ENCODE results near the gene SMURF2.
A peak's percentile ranks its signal among the peaks of the same experiment; 100 is the strongest.

Gene SMURF2

DNA sequence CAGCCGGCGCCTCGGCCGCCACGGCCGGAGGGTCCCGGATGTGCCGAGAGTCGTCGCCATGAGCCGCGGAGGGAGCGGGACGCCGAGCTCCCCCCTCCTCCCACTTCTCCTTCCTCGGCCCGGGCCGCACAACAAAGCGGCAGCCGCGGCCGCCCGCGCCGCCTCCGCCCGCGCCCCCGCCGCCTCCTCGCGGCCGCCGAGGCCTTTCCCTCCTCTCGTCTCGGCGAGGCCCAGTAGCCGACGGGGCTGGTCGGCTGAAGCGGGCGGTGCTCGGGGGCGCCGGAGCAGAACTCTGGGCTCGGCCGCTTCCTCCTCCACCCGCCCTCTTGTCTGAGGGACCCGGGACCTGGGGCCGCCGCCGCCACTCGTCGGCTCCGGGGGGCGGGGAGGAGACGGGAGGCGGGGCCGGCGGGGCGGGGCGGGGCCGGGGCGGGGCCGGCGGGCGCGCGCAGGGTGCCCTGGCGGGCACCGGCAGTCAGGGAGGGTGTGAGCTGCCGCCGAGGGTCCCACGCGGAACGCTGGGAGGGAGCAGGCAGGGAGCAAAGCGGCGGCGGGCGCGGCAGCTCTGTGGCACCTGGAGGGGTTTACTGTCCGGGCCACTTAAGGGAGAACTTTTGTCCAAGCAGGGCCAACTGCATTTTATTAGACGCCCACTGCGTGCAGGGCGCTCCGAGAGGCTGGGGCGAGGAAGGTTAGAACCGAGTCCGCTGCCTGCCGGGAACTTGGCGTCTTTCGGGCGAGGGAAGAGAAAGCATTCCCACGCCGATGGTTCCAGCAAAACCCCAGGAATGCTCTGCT lies at the start of gene SMURF2:
SMURF2 (minus strand) TSS at position 332 of the 798 bp plus-strand sequence. CDS start 427 bp downstream, outside the sequence.
- TF ChIP-seq ZNF274 (IDR thresholded peaks at IDR 0.05; ENCODE audit: low read depth, low read length) = no peak
- peak within 1 kb of the TSS; percentile 88 for H3K4me3 ChIP-seq (ENCODE audit: low read length)

DNA sequence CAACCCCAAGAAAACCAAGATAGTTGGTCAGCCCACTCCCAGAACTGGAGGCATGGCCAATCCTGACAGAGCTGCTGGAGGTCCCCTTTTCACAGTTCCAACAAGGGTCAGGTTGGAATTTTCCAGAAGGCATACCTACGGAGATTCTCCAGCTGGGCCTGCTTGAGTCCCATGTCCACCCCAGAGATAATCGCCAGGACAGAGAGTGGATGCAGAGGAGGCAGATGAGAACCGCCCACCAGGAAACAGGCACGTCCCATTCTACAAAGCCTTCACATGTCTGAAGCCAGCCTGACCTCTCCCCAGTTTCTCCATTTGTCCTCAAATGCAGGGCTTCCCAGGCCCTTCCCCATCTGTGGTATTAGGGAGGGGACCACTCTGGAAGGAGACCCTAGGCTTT lies 47.4 kb upstream of the SMURF2 start:
- H3K4me3 ChIP-seq (ENCODE audit: low read length) = no peak overlapping the region
- TF ChIP-seq ZNF274 (IDR thresholded peaks at IDR 0.05; ENCODE audit: low read depth, low read length) = no peak

DNA sequence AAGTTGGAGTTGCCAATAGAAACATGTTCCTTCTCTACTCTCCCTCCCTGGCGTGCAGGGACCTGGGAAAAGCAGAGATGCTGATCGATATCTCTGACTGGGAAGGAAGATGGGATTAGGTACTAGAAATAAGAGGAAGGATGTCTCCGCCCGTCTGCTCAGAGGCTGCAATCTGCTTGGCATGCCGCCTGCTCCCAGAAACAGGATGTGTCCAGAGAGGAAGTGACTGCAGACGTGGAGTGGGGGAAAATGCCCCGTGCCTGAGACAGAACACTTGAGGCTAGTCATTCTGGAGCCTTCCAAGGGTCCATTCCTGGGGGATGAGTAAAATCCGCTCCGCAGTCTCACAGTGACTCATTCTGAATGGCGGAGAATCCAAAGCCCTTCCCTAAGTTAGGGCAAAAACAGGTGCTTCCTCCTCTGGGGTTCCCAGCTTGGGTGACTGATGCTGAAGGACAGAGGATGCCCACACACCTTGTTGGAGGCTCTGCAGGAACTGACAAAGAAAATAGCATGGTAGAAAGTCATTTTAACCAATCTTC lies 45.0 kb upstream of the SMURF2 start:
- no peak overlapping the region for H3K4me3 ChIP-seq (ENCODE audit: low read length)
- TF ChIP-seq ZNF274 (IDR thresholded peaks at IDR 0.05; ENCODE audit: low read depth, low read length) = no peak

DNA sequence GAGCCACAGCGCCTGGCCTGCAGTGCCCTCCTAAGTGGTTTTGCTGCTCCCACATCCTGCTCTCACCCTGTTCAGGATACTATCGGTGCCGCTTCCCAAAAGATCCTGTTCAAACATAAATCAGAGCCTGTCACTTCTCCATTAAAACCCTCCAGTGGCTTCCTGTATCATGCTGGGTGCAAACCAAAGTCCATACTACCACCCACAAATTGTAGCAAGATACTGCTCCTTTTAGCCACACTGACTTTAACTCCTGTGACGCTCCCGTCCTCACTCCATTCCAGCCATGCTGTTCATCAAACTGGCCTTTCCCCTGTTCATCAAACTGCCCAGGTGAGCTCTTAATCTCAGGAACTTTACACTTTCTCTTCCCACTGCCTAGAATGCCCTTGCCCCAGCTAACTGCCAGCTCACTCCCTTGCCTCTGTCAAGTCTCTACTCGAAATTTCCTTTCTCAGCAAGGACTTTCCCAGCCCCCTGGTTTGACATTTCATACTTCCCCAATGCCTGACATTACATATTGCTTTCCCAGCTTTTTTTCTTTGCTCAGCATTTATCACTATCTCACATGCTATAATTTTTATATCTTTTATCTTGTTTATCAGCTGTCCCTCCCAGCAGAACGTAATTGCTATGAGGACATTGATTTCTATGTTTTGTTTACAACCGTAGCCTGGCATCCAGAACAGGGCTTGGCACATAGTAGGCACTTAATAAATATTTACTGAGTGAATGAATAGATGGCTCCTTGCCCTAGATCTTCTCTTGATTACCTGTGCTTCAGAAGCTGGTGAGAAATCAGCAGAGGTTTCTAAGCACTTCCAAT lies 44.3 kb upstream of the SMURF2 start:
- H3K4me3 ChIP-seq (ENCODE audit: low read length) = no peak overlapping the region
- TF ChIP-seq ZNF274 (IDR thresholded peaks at IDR 0.05; ENCODE audit: low read depth, low read length) = no peak

DNA sequence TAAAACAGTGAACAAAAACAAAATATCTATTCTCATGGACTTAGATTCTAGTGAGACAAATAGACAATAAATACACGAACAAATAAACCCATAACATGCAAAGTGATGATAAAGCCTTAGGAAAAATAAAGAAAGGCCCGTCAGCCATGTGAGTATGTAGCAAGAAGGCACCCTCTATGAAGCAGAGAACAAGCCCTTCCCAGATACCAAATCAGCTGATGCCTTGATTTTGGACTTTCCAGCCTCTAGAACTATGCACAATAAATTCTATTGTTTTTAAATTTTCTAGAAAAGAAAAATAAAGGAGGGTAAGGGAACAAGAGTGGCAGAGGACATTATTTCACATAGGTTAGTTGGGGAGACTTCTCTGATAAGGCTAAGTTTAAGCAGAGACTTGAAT lies 40.7 kb upstream of the SMURF2 start:
- TF ChIP-seq ZNF274 (IDR thresholded peaks at IDR 0.05; ENCODE audit: low read depth, low read length) = no peak
- no peak overlapping the region for H3K4me3 ChIP-seq (ENCODE audit: low read length)

DNA sequence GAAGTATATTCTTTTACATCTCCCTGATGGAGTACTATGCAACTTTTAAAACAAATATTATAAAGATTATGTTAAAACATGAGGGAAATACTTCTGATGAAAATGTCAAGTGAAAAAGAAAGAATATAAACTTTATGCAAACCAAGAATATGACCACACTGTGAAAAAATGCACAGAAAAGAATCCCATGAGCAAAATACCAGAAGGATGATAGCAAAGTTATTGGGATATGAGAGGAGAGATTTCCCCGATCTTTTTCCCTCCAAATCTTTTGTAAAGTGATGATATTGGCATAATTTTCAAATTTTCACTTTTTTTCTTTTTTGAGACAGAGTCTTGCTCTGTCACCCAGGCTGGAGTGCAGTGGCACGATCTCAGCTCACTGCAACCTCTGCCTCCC lies 36.6 kb upstream of the SMURF2 start:
- H3K4me3 ChIP-seq (ENCODE audit: low read length) = no peak overlapping the region
- no peak for TF ChIP-seq ZNF274 (IDR thresholded peaks at IDR 0.05; ENCODE audit: low read depth, low read length)

DNA sequence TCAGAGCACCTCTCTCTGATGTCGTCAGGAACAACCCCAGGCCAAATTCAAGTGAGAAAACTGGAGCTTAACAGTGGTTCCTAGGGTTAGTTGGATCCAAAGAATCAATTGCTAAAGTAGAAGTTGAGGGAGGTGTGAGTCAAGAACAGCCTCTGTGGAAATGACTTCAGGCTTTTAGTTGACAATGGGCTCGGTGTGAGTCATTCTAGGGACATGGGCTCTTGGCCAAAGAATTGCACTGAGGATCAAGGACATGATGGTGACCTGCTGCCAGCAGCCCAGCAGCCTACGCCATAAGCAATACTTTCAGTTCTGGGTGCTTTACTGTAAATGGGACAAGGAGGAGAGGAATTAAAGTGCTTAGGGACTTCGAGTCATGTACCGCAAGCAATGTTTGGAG lies 32.1 kb upstream of the SMURF2 start:
- no peak for TF ChIP-seq ZNF274 (IDR thresholded peaks at IDR 0.05; ENCODE audit: low read depth, low read length)
- H3K4me3 ChIP-seq (ENCODE audit: low read length) = no peak overlapping the region

DNA sequence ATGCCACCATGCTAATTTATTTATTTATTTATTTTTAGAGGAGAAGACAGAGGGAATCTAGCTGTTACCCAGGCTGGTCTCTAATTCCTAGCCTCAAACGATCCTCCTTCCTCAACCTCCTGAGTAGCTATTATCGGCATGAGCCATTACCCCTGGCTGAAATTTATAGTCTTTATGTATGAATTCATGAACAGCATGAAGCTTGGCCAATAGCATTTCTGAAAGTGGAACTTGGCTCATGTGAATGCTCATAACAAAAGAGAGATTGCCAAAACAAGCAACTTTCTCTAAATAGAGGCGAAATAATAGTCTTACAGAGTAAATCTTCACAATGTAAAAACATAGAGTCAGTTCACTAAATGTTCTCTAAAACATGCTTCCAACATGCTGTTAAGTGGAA lies 30.1 kb upstream of the SMURF2 start:
- H3K4me3 ChIP-seq (ENCODE audit: low read length) = no peak overlapping the region
- TF ChIP-seq ZNF274 (IDR thresholded peaks at IDR 0.05; ENCODE audit: low read depth, low read length) = no peak

DNA sequence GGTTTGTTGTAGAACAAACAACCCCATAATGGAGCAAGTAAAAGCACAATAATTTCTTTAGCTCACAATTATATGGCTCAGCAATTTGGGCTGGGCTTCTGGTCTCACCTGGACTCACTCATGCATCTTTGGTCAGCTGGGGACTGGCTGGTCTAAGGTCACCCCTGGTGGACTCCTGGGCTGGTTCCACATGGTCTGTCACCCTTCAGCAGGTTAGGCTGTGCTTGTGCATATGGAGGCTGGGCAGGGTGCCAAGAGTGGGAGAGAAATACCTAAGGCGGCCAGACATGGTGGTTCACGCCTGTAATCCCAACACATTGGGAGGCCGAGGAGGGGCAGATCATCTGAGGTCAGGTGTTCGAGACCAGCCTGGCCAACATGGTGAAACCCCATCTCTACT lies 27.0 kb upstream of the SMURF2 start:
- H3K4me3 ChIP-seq (ENCODE audit: low read length) = no peak overlapping the region
- no peak for TF ChIP-seq ZNF274 (IDR thresholded peaks at IDR 0.05; ENCODE audit: low read depth, low read length)

DNA sequence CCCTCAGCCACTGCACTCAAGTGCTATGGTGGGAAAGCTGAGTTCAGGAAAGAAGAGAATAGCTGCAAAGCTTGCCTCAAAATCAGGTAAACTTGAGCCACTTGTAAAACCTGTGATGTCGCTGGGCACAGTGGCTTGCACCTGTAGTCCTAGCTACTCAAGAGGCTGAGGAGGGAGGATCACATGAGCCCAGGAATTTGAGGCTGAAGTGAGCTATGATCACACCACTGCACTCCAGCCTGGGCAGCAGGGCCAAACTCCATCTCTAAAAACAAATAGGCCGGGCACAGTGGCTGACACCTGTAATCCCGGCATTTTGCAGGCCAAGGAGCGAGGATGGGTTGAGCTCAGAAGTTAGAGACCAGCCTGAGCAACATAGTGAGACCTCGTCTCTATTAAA lies 26.4 kb upstream of the SMURF2 start:
- no peak overlapping the region for H3K4me3 ChIP-seq (ENCODE audit: low read length)
- TF ChIP-seq ZNF274 (IDR thresholded peaks at IDR 0.05; ENCODE audit: low read depth, low read length) = no peak

DNA sequence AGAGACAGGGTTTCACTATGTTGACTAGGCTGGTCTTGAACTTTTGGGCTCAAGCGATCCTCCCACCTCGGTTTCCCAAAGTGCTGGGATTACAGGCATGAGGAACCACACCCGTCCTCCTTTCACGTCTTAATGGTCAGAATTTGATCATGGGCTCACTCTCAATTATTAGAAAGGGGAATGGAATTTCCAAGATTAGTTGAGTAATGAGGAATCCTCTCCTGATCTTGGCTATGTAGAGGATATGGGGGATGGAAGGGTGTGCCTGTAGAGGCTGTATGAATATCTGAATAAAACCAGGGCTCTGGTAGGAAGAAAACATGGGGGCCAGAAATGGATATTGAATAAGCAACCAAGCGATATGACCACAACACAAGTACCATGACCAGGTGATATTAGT lies 25.9 kb upstream of the SMURF2 start:
- no peak overlapping the region for H3K4me3 ChIP-seq (ENCODE audit: low read length)
- no peak for TF ChIP-seq ZNF274 (IDR thresholded peaks at IDR 0.05; ENCODE audit: low read depth, low read length)

DNA sequence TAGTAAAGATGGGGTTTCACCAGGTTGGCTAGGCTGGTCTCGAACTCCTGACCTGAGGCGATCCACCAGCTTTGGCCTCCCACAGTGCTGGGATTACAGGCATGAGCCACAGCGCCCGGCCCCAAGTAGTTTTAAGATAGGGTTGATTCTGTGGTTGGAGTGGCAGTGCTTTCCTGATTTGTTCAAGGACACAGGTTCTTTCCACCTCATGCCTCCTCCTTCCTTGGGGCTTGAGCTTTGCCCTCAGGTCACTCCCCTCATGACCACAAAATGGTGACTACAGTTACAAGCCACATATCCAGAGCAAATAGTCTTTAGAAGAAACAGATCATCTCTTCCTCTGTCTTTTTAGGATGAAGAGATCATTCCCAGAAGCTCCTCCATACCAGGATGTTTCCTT lies 25.3 kb upstream of the SMURF2 start:
- TF ChIP-seq ZNF274 (IDR thresholded peaks at IDR 0.05; ENCODE audit: low read depth, low read length) = no peak

DNA sequence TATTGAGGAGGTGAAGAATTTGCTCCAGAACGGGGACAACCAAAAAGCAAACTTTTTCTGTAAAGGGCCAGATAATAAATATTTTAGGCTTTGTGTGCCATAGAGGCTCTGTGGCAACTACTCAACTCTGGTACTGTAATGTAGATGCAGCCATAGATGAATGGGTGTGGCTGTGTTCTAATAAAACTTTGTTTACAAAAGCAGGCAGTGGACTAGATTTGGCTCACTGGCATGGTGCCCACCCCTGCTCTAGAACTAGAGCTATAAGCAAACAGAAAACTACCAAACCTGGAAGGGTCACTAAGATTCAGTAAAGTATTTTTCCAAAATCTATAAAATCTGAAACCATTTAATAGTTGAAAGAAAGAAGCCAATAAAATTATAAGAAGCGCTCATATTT lies 24.6 kb upstream of the SMURF2 start:
- H3K4me3 ChIP-seq (ENCODE audit: low read length) = no peak overlapping the region
- no peak for TF ChIP-seq ZNF274 (IDR thresholded peaks at IDR 0.05; ENCODE audit: low read depth, low read length)

More for the DNA sequence above, 25.3 kb upstream of the SMURF2 start:
- no peak overlapping the region for H3K4me3 ChIP-seq (ENCODE audit: low read length)

DNA sequence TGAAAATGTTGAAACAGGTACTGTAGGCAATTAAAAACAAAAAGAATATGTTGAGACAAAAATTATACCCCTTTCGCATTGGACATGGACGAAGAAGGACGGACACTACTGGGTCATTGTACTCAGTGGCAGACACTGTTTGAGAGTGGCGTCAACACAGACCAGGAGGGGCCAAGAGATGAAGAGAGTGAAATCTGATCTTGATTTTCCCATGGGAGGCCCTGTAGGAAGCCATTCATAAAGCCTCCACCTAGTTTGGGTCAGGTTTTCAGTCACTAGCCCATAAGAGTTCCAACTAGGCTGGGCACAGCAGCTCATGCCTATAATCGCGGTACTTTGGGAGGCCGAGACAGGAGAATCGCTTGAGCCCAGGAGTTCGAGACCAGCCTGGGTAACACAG lies 23.6 kb upstream of the SMURF2 start:
- TF ChIP-seq ZNF274 (IDR thresholded peaks at IDR 0.05; ENCODE audit: low read depth, low read length) = no peak
- no peak overlapping the region for H3K4me3 ChIP-seq (ENCODE audit: low read length)

DNA sequence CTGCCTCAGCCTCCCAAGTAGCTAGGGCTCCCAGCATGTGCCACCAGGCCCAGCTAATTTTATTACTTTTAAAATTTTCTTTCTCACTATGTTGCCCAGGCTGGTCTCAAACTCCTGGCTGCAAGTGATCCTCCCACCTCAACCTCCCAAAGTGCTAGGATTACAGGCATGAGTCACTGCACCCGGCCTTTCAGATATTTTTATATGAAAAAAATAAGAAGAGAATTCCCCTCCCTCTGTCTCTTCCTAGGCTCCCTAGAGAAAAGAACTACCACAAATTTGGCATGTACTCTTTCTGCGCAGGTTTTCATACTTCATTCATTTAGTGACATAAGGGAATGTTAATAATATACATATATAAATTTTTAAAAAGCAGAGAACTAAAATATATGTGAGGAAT lies 21.7 kb upstream of the SMURF2 start:
- H3K4me3 ChIP-seq (ENCODE audit: low read length) = no peak overlapping the region
- TF ChIP-seq ZNF274 (IDR thresholded peaks at IDR 0.05; ENCODE audit: low read depth, low read length) = no peak
